ENCODE data around the gene EFCAB11. TPM values are rescaled to one million over a fixed set of nuclear protein-coding genes. Genes with fewer than 3 reads are reported as not detected.

Gene EFCAB11
- total RNA-seq: 6.1 and 6.2 TPM in 2 replicates

GRCh38 chr14:89954070-89955021, at the start of gene EFCAB11:
EFCAB11 (minus strand) TSS chr14:89954730; CDS start chr14:89954660, 70 bp downstream.
- peak; percentile 99 for DNase-seq

GRCh38 chr14:90003526-90004307, 49.2 kb upstream of the EFCAB11 start:
- DNase-seq: no peak

DNA sequence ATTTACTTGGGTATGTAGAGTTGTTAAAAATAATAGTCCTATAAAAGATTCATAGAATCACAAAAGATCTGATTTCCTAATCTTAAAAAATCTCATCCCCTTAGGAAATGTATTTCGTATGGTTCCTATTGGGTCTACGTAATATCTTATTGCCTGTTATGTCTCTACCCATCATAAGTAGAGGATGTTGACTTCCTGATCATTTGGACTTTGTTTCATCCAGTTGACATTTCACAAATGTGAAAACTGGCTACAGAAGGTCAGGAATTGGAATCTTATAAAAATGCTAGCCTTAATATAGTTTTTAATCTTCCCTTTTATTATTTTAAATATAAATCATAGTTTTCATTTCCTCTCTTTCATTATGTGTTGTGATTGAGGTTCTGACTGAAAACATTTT, 46.4 kb upstream of the EFCAB11 start:
- DNase-seq: no peak

- no peak for DNase-seq
Measured at GRCh38 chr14:89996963-89997362, 42.4 kb upstream of the EFCAB11 start.

- DNase-seq: no peak
Measured at GRCh38 chr14:89992273-89992672, 37.7 kb upstream of the EFCAB11 start.

DNA sequence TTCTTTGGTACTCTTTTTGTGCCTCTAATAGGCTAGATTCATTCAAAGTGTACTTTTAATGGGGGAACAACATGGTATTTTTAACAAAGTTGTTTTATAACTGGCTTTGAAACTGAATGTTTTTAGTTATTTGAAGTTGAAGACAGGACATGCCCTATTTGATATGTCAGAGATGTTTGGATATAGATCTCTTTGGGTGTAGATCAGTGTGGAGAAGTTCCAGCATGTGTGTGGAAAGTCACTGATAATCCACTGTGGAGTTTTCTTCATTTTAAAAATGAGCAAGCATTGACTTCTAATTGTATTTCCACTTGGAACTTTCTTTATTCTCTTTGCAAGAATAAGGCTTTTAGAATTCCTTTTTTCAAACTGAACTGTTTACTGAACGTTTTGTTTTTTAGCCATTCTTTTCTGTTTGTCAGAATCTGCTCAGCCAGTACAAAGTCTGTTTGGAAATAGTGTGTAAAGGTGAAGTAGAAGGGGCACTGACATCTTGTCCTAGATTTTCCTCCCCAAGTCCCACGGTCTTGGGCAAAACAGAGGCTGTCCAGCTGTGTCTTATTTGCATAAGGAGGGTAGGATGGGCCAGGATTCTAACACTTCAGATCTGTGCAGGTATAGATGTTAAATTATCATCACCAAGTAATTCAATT, 36.2 kb upstream of the EFCAB11 start:
- DNase-seq: no peak

- no peak for DNase-seq
Measured at GRCh38 chr14:89990218-89990617, 35.7 kb upstream of the EFCAB11 start.

- no peak for DNase-seq
Measured at GRCh38 chr14:89988787-89989186, 34.3 kb upstream of the EFCAB11 start.

- DNase-seq: no peak
Measured at GRCh38 chr14:89987161-89987475, 32.6 kb upstream of the EFCAB11 start.

GRCh38 chr14:89986462-89987160, 32.1 kb upstream of the EFCAB11 start:
- no peak for DNase-seq

DNA sequence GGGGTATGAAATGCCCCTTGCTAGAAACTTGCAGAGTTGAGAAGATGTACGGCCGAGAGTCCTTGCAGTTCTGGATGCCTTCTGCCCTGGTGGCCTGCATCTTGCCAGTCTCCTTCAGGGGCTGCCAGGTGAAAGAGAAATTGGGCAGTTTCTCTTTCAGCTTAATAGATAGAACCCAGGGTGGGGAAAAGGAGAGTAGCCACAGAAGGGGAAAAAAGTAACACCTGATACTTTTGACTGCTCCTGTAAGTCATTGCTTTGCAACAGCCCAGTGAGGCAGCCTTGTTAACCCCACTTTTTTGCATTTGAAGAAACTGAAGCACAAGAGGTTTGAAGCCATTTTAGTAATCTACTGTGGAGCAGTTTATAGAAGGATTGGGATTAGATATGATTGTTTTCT, 28.8 kb upstream of the EFCAB11 start:
- no peak for DNase-seq

DNA sequence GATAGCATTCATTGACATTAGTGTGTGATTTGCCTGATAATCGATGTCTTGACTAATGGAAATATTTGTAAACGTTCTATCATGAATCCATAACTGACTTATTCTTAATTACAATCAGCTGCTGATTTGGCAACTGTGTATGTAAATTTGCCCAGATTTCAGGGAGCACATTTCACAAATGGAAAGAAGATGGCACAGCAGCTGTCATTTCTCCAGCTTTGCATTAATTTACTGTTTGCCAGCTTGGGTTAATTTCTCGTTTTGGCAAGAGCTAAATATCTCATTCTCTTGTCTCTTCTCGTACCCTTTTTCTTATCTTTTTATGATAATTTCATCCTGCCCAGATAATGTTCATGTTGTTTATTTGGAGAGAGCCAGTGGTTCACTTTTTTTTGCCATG, 24.1 kb upstream of the EFCAB11 start:
- no peak for DNase-seq

DNA sequence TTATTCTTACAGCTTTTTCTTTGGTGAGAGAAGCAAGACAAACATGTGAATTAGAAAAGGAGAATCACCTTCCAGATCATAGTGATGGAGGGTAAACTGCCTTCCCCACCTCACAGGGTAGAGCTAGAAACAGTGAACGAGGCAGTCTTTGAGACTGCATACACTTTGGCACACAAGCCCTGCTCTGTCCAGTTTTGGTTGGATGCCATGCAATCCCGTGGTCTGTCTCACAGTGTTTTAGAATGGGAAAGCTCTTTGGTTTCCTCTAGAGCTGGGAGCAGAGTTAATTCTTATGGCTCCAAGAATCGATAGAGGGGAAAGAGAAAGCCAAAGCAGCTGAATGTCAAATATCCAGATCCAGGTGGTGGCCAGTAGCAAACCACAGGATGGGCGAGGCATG, 23.1 kb upstream of the EFCAB11 start:
- DNase-seq: no peak

- peak; percentile 86 for DNase-seq
Measured at GRCh38 chr14:89973234-89973823, 18.8 kb upstream of the EFCAB11 start.

DNA sequence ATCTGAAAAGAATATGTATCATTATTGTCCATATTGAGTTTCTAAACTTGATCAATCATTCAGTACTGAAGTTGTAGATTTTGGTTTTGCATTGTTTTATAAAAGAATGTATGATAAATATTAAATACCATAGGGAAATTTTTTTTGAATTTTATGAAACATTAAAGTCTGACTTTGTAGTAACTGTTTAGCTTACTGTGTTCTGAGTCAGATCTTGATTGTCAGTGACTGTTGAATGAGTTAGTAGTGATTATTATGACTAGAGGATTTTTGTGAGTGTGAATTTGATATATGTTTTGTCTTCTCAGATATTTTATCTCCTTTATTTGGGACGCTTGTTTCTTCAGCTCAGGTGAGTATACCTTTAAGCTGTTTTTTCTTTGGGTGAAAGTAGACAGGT, 11.3 kb upstream of the EFCAB11 start:
- no peak for DNase-seq

GRCh38 chr14:89963288-89963978, 8.9 kb upstream of the EFCAB11 start:
- no peak for DNase-seq

GRCh38 chr14:89960914-89961313, 6.4 kb upstream of the EFCAB11 start:
- no peak for DNase-seq

DNA sequence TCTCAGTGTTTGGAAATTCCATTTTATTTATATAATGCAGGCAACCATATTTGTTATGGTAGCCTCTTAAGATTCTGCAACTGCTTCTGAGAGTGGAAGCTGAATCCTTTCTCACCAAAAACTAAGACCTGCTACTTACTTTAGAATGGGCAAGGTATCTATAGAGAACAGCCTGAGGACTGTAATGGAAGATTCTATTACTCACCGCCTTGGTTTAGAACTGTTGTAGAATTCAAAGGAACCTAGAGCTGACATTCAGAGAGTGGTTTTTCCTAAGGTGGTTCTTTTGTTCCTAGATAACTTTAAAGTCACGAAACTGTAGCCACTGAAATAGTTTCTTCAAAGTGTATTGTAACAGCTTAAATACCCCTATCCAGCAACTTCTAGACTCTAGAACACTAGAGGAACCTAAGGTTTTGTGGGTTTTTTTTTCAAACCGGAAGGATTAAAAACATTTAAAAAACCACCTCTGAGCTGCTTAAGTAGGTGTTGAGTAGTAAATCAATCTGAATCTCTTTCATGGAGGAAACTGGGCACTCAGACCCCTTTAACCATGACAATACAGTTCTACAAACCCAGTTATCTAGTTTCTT, 5.4 kb upstream of the EFCAB11 start:
- no peak for DNase-seq

GRCh38 chr14:89958966-89959365, 4.4 kb upstream of the EFCAB11 start:
- peak; percentile 83 for DNase-seq

DNA sequence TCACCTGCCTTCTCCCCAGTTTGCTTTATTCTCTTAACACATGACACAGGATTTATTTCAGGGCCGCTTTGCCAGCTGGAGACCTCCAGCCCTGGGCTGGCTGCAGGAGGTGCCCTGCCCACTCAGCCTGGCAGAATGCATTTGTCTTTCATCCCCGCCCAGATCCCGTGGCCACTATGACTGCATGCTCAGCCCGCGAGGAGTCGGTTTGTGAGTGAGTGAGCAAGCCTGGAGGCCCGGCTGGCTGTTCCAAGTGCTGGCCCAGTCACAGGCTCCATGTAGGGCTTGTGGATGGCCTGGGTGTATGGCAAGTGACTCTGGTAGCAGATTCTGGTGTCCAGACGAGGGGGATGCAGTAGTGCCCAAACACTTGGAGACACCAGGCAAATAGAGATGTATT, 3.3 kb upstream of the EFCAB11 start:
- DNase-seq: no peak

DNA sequence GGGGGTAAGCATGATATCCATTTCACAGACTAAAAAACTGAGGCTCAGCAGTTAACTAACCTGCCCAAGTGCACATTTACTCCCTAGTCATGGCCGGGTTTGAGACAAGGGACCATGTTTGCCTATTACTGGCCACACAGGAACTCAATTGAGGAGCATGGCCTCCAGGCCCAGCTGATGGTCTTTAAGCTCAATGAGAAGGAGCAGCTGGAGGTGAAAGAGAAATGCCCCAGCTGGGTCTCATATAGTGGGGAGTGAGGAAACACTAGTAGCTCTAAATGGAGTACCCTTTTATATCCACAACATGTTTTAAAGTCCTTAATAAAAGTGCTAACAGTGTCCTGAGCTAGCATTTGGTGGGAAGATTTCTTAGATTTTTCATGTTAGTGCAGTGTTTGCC, 2.8 kb upstream of the EFCAB11 start:
- DNase-seq: no peak

Data from dermis blood vessel endothelial cell (primary cell).